Activated naive CD8-positive, alpha-beta T cell treated with anti-CD3 and anti-CD28 coated beads, Interleukin-2, amount 10 ng/mL, durations not matched to agents 7 days and 5 days (primary cell): Measurements from ENCODE around the gene CDK15. TPM values are rescaled to one million over a fixed set of nuclear protein-coding genes. Genes with fewer than 3 reads are reported as not detected.
"Not testable (repeated sequence)": the region's sequence is repeated elsewhere in the genome, so short reads cannot be mapped to it uniquely, and the experiment has no call there.

Experiments used
- ATAC-seq: fragments of 150-1000 bp; cut with Tn5 transposase; one replicate; pipeline ENCODE4 v1.10.0; 2021; ENCODE audit warnings: low read depth, moderate library complexity
- POLR2A ChIA-PET: fragments of 350-600 bp; sonication (Branson Sonifier 250); formaldehyde crosslinking; loops from one replicate; lab custom pipeline; 2021; ENCODE audit warnings: antibody characterized with exemption; lab: Charles Lee
- DNase-seq: peaks from one replicate; pipeline ENCODE4 v3.0.0; 2021
- H3K27ac Mint-ChIP-seq: one replicate; pipeline ENCODE4 v1.8.0; 2022; ENCODE audit warnings: mild to moderate bottlenecking, mixed read lengths
- H3K27me3 Mint-ChIP-seq: one replicate; pipeline ENCODE4 v1.8.0; 2022; ENCODE audit warnings: mild to moderate bottlenecking, moderate library complexity, mixed read lengths
- H3K36me3 Mint-ChIP-seq: one replicate; pipeline ENCODE4 v1.8.0; 2021; ENCODE audit warnings: mild to moderate bottlenecking, mixed read lengths
- H3K4me1 Mint-ChIP-seq: one replicate; pipeline ENCODE4 v1.8.0; 2021; ENCODE audit warnings: mixed read lengths
- H3K4me3 Mint-ChIP-seq: one replicate; pipeline ENCODE4 v1.8.0; 2022; ENCODE audit warnings: mild to moderate bottlenecking, moderate library complexity, mixed read lengths
- H3K9me3 Mint-ChIP-seq: one replicate; pipeline ENCODE4 v1.8.0; 2021; ENCODE audit warnings: mixed read lengths
- total RNA-seq, 2 experiments: library from RNA; stranded (reverse); gene quantifications; one replicate each; pipeline ENCODE4 v1.2.3, GENCODE V29; 2021

Gene CDK15
- total RNA-seq, 2 experiments from 2014 or later: not detected

- Mint-ChIP-seq H3K27ac (no peak overlapping the region), H3K27me3 (peaks cover 13% of the 10 kb centered on the region), H3K36me3 (peaks cover 1% of the 10 kb centered on the region), H3K4me1 (no peaks in the 10 kb centered on the region), H3K4me3 (no peak overlapping the region), H3K9me3 (no peaks in the 10 kb centered on the region)
- POLR2A ChIA-PET: no interaction called here
- ATAC-seq (no peak), DNase-seq (no peak)
These were observed 14.7 kb downstream of the CDK15 start for GRCh38 chr2:201821080-201821479.

GRCh38 chr2:201824212-201824611 is 17.9 kb downstream of the CDK15 start:
- Mint-ChIP-seq H3K27me3 (peaks cover 9% of the 10 kb centered on the region), H3K36me3 (no peaks in the 10 kb centered on the region), H3K27ac (no peak overlapping the region), H3K9me3 (no peaks in the 10 kb centered on the region), H3K4me3 (no peak overlapping the region), H3K4me1 (no peaks in the 10 kb centered on the region)
- ATAC-seq (no peak), DNase-seq (no peak)
- POLR2A ChIA-PET: no interaction called here

- ATAC-seq (no peak), DNase-seq (no peak)
- peaks cover 1% of the 10 kb centered on the region for H3K4me1 Mint-ChIP-seq
- no peak overlapping the region for H3K27ac Mint-ChIP-seq
- no peaks in the 10 kb centered on the region for H3K9me3 Mint-ChIP-seq
- H3K4me3 Mint-ChIP-seq: no peak overlapping the region
- POLR2A ChIA-PET: no interaction called here
- no peaks in the 10 kb centered on the region for H3K36me3 Mint-ChIP-seq
- H3K27me3 Mint-ChIP-seq: peaks cover 11% of the 10 kb centered on the region
These were observed 21.3 kb downstream of the CDK15 start for GRCh38 chr2:201827621-201828020.

GRCh38 chr2:201828220-201828619 is 21.9 kb downstream of the CDK15 start:
- ATAC-seq (no peak), DNase-seq (no peak)
- peaks cover 15% of the 10 kb centered on the region for H3K27me3 Mint-ChIP-seq
- H3K9me3 Mint-ChIP-seq: no peaks in the 10 kb centered on the region
- no peak overlapping the region for H3K4me3 Mint-ChIP-seq
- no peaks in the 10 kb centered on the region for H3K36me3 Mint-ChIP-seq
- H3K27ac Mint-ChIP-seq: no peak overlapping the region
- POLR2A ChIA-PET: no interaction called here
- H3K4me1 Mint-ChIP-seq: peaks cover 1% of the 10 kb centered on the region

DNA sequence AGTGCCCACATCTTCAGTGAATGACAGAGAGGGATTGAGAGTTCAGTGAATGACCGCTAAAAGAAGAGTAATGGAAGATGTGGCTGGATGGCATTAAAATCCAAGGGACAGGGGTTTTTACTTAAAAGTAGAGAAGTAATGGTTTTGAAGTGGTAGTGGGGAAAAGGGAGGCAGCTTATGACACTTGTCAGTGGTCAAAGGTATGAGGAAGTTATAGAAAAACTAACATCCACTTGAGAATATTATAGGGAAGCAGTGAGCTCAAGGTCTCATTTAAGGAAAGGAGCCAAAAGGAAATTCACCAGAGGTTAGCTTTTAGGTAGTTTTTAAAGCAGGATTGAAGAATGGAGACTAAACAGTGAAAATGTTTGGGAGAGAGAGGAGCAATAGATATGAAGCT is 24.3 kb downstream of the CDK15 start:
- Mint-ChIP-seq H3K9me3 (no peaks in the 10 kb centered on the region), H3K4me3 (no peak overlapping the region), H3K4me1 (peaks cover 1% of the 10 kb centered on the region), H3K27me3 (peaks cover 12% of the 10 kb centered on the region), H3K36me3 (no peaks in the 10 kb centered on the region), H3K27ac (no peak overlapping the region)
- ATAC-seq (no peak), DNase-seq (no peak)
- POLR2A ChIA-PET: no interaction called here

DNA sequence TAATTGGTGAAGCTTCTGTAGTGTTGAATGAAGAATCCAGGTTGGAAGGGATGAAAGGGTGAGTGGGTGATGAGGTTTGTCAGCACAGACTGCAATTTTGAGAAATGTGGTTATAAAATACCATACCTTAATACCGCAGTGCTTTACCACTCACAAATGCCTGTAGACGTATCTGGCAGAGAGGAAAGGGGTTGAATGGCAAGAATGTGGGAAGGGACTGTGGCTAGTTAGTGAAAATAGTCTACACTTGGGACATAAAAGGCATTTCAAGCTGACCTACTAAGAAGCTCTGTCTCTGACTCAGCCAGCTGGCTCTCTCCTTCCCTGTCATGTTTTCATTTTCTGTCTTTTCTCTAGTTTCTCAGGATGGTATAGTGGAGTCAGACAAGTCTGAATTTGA is 25.1 kb downstream of the CDK15 start:
- Mint-ChIP-seq H3K27me3 (peaks cover 14% of the 10 kb centered on the region), H3K4me3 (no peak overlapping the region), H3K27ac (no peak overlapping the region), H3K36me3 (no peaks in the 10 kb centered on the region), H3K4me1 (peaks cover 1% of the 10 kb centered on the region), H3K9me3 (no peaks in the 10 kb centered on the region)
- DNase-seq: no peak
- ATAC-seq: no peak
- POLR2A ChIA-PET: no interaction called here

GRCh38 chr2:201833781-201834180 is 27.4 kb downstream of the CDK15 start:
- Mint-ChIP-seq H3K36me3 (no peaks in the 10 kb centered on the region), H3K27ac (no peak overlapping the region)
- ATAC-seq: no peak

GRCh38 chr2:201835066-201835465 is 28.7 kb downstream of the CDK15 start:
- H3K27ac Mint-ChIP-seq: no peak overlapping the region
- DNase-seq: no peak
- H3K4me1 Mint-ChIP-seq: peaks cover 1% of the 10 kb centered on the region
- H3K27me3 Mint-ChIP-seq: peaks cover 20% of the 10 kb centered on the region
- H3K9me3 Mint-ChIP-seq: no peaks in the 10 kb centered on the region
- H3K36me3 Mint-ChIP-seq: no peaks in the 10 kb centered on the region
- POLR2A ChIA-PET: no interaction called here
- ATAC-seq: no peak
- H3K4me3 Mint-ChIP-seq: no peak overlapping the region

More at GRCh38 chr2:201833781-201834180, 27.4 kb downstream of the CDK15 start:
- peaks cover 1% of the 10 kb centered on the region for H3K4me1 Mint-ChIP-seq
- H3K27me3 Mint-ChIP-seq: peaks cover 20% of the 10 kb centered on the region
- DNase-seq: no peak
- no peaks in the 10 kb centered on the region for H3K9me3 Mint-ChIP-seq
- POLR2A ChIA-PET: no interaction called here
- H3K4me3 Mint-ChIP-seq: no peak overlapping the region

DNA sequence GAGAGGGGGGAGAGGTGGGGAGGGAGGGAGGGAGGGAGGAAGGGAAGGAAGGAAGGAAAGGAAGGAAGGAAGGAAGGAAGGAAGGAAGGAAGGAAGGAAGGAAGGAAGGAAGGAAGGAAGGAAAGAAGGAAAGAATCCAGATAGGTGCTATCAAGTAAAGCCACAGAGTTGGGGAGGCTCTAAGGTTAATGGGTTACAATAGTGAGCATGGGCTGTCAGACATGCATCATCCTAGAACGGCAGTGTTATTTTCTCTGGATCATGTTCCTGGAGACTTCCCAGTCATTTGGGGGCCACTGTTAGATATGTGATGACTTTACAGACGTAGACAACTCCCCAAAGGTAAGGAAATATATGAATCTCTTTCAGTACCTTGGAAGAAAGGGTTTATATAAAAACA is 31.1 kb downstream of the CDK15 start:
- Mint-ChIP-seq H3K27ac (no peak overlapping the region), H3K36me3 (peaks cover 2% of the 10 kb centered on the region), H3K4me3 (no peak overlapping the region), H3K4me1 (no peaks in the 10 kb centered on the region), H3K9me3 (peaks cover 4% of the 10 kb centered on the region), H3K27me3 (peaks cover 14% of the 10 kb centered on the region)
- POLR2A ChIA-PET: no interaction called here
- ATAC-seq: no peak
- DNase-seq: no peak

GRCh38 chr2:201837824-201838431 is 31.6 kb downstream of the CDK15 start:
- Mint-ChIP-seq H3K27me3 (peaks cover 13% of the 10 kb centered on the region), H3K36me3 (peaks cover 2% of the 10 kb centered on the region), H3K9me3 (peaks cover 4% of the 10 kb centered on the region), H3K4me1 (no peaks in the 10 kb centered on the region), H3K27ac (no peak overlapping the region), H3K4me3 (no peak overlapping the region)
- POLR2A ChIA-PET: no interaction called here
- ATAC-seq (no peak), DNase-seq (no peak)

- ATAC-seq: no peak
- no peak overlapping the region for H3K27ac Mint-ChIP-seq
These were observed 33.4 kb downstream of the CDK15 start for GRCh38 chr2:201839727-201840126.

DNA sequence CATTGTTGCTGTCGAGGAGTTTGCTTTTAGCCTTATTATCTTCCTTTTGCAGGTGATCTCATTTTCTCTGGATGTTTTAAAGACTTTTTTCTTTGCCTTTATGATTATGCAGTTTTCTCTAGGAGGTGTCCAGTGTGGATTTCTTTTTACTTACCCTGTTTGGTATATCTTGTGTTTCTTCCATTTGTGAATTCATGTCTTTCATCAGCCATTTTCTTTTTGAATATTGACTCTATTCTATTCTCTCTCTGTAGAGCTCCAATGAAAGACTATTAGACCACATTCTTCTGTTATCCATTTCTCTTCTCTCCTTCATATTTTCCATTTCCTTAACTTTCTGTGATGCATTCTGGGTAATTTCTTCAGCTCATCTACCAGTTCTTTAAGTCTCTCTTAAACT is 34.4 kb downstream of the CDK15 start:
- Mint-ChIP-seq H3K4me3 (no peak overlapping the region), H3K4me1 (no peaks in the 10 kb centered on the region), H3K27me3 (peaks cover 12% of the 10 kb centered on the region), H3K9me3 (peaks cover 4% of the 10 kb centered on the region), H3K27ac (no peak overlapping the region), H3K36me3 (peaks cover 2% of the 10 kb centered on the region)
- ATAC-seq (no peak), DNase-seq (no peak)
- POLR2A ChIA-PET: no interaction called here

More at GRCh38 chr2:201839727-201840126, 33.4 kb downstream of the CDK15 start:
- DNase-seq: no peak
- H3K27me3 Mint-ChIP-seq: peaks cover 12% of the 10 kb centered on the region
- POLR2A ChIA-PET: no interaction called here
- H3K36me3 Mint-ChIP-seq: peaks cover 2% of the 10 kb centered on the region
- H3K4me1 Mint-ChIP-seq: no peaks in the 10 kb centered on the region
- H3K4me3 Mint-ChIP-seq: no peak overlapping the region
- H3K9me3 Mint-ChIP-seq: peaks cover 4% of the 10 kb centered on the region

DNA sequence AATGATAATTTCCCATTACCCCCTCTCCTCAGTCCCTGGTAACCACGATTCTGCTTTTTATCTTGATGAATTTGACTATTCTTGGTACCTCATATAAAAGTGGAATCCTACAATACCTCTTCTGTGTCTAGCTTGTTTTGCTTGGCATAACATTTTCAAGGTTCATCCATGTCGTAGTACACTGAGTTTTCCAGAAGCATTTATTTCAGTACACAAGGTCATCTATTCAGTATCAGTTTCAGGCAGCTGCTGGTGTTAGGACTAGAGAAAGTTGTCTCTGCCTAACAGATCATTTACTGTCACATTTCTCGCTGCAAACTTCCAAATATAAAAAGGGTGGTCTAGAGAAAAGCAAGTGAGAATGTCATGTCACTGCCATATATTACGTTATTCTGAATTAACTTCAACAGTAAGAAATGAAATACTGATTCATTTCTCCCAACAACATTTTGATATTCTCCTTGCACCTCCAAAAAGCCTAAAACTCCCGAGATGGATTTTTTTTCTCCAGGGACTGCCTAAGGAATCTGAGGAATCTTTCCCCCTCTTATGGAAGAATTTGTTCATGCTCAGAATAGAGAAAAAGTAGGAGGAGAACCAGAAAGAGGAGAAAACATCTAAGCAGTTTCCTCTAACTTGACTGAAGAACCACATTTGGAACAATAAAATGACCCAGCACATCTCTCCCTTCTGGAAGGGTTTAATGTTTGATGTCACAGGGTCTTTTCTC is 36.0 kb downstream of the CDK15 start:
- peaks cover 4% of the 10 kb centered on the region for H3K9me3 Mint-ChIP-seq
- no peak overlapping the region for H3K4me3 Mint-ChIP-seq
- POLR2A ChIA-PET: no interaction called here
- no peak overlapping the region for H3K27ac Mint-ChIP-seq
- ATAC-seq (no peak), DNase-seq (no peak)
- peaks cover 8% of the 10 kb centered on the region for H3K27me3 Mint-ChIP-seq
- no peaks in the 10 kb centered on the region for H3K4me1 Mint-ChIP-seq
- H3K36me3 Mint-ChIP-seq: peaks cover 2% of the 10 kb centered on the region

DNA sequence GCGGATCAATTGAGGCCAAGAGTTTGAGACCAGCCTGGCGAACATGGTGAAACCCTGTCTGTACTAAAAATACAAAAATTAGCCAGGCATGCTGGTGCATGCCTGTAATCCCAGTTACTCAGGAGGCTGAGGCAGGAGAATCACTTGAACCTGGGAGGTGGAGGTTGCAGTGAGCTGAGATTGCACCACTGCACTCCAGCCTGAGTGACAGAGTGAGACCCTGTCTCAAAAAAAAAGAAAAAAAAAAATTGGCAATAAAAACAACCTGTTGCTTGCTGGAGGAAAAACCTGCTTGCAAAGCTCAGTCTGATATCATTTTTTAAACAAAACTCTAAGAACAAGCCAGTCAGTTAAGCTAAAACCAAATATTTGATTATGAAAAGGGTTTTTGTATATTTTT is 38.6 kb downstream of the CDK15 start:
- H3K4me1 Mint-ChIP-seq, DNase-seq, H3K9me3 Mint-ChIP-seq, H3K36me3 Mint-ChIP-seq, ATAC-seq, H3K4me3 Mint-ChIP-seq, H3K27ac Mint-ChIP-seq, POLR2A ChIA-PET: not testable (repeated sequence)
- peaks cover 16% of the 10 kb centered on the region for H3K27me3 Mint-ChIP-seq
